Osteocyte (in vitro differentiated cells): ENCODE data around the gene CNKSR3. TPM values are rescaled to one million over a fixed set of nuclear protein-coding genes. Genes with fewer than 3 reads are reported as not detected.
A peak's percentile ranks its signal among the peaks of the same experiment; 100 is the strongest.

Experiments used
- DNase-seq: peaks from one replicate; pipeline ENCODE4 v3.0.0; 2021; ENCODE audit warnings: mixed read lengths; ENCODE audit not compliant: unreplicated experiment; ENCODE audit errors: extremely low spot score
- H3K27ac Mint-ChIP-seq: one replicate; pipeline ENCODE4 v1.8.0; 2021; ENCODE audit warnings: mild to moderate bottlenecking, mixed read lengths; ENCODE audit not compliant: unreplicated experiment
- H3K27me3 Mint-ChIP-seq: one replicate; pipeline ENCODE4 v1.8.0; 2021; ENCODE audit warnings: mixed read lengths; ENCODE audit not compliant: unreplicated experiment
- H3K36me3 Mint-ChIP-seq: one replicate; pipeline ENCODE4 v1.8.0; 2021; ENCODE audit warnings: mixed read lengths; ENCODE audit not compliant: unreplicated experiment
- H3K4me1 Mint-ChIP-seq: one replicate; pipeline ENCODE4 v1.8.0; 2021; ENCODE audit warnings: mixed read lengths; ENCODE audit not compliant: unreplicated experiment
- H3K4me3 Mint-ChIP-seq: one replicate; pipeline ENCODE4 v1.8.0; 2021; ENCODE audit warnings: mild to moderate bottlenecking, moderate library complexity, mixed read lengths; ENCODE audit not compliant: unreplicated experiment
- H3K9me3 Mint-ChIP-seq: one replicate; pipeline ENCODE4 v1.8.0; 2021; ENCODE audit warnings: mixed read lengths; ENCODE audit not compliant: unreplicated experiment
- CTCF ChIP-seq: fragments of 200-600 bp; sonication (generic); IDR thresholded peaks from 2 replicates; pipeline ENCODE4 v1.5.0; 2021; ENCODE audit warnings: antibody characterized with exemption, mild to moderate bottlenecking, moderate library complexity
- total RNA-seq: library from RNA; stranded (reverse); gene quantifications from 2 replicates; pipeline ENCODE4 v1.2.1, GENCODE V29; 2021

CNKSR3 gene
- total RNA-seq, 1 donor from 2014 or later, result 14.6 TPM

GRCh38 chr6:154361476-154361875, 149.0 kb downstream of the CNKSR3 start:
- H3K36me3 Mint-ChIP-seq, result no peaks in the 10 kb centered on the region
- no peak for DNase-seq
- no peak for TF ChIP-seq CTCF
- no peak overlapping the region for H3K27ac Mint-ChIP-seq
- no peaks in the 10 kb centered on the region for H3K4me1 Mint-ChIP-seq
- no peaks in the 10 kb centered on the region for H3K27me3 Mint-ChIP-seq
- no peak overlapping the region for H3K4me3 Mint-ChIP-seq
- no peaks in the 10 kb centered on the region for H3K9me3 Mint-ChIP-seq

- no peaks in the 10 kb centered on the region for H3K4me1 Mint-ChIP-seq
- TF ChIP-seq CTCF, result no peak
- H3K27me3 Mint-ChIP-seq, result no peaks in the 10 kb centered on the region
- H3K9me3 Mint-ChIP-seq, result no peaks in the 10 kb centered on the region
- DNase-seq, result peak; percentile 5
- no peaks in the 10 kb centered on the region for H3K36me3 Mint-ChIP-seq
- H3K27ac Mint-ChIP-seq, result no peak overlapping the region
- H3K4me3 Mint-ChIP-seq, result no peak overlapping the region
Observed at GRCh38 chr6:154360476-154360875, 150.0 kb downstream of the CNKSR3 start.

- H3K9me3 Mint-ChIP-seq, result peaks cover under 1% of the 10 kb centered on the region
- DNase-seq, result peak; percentile 11
- no peaks in the 10 kb centered on the region for H3K4me1 Mint-ChIP-seq
- H3K27ac Mint-ChIP-seq, result no peak overlapping the region
- TF ChIP-seq CTCF, result no peak
- no peak overlapping the region for H3K4me3 Mint-ChIP-seq
- H3K36me3 Mint-ChIP-seq, result no peaks in the 10 kb centered on the region
- H3K27me3 Mint-ChIP-seq, result no peaks in the 10 kb centered on the region
Observed at GRCh38 chr6:154359679-154360078, 150.8 kb downstream of the CNKSR3 start.

- Mint-ChIP-seq H3K9me3 (peaks cover 3% of the 10 kb centered on the region), H3K36me3 (no peaks in the 10 kb centered on the region), H3K27ac (no peak overlapping the region), H3K27me3 (no peaks in the 10 kb centered on the region), H3K4me1 (no peaks in the 10 kb centered on the region), H3K4me3 (no peak overlapping the region)
- no peak for TF ChIP-seq CTCF
- DNase-seq, result peak; percentile 25
Observed at GRCh38 chr6:154359161-154359574, 151.3 kb downstream of the CNKSR3 start.

GRCh38 chr6:154358019-154358545, 152.4 kb downstream of the CNKSR3 start:
- no peaks in the 10 kb centered on the region for H3K27me3 Mint-ChIP-seq
- H3K36me3 Mint-ChIP-seq, result no peaks in the 10 kb centered on the region
- no peak for TF ChIP-seq CTCF
- H3K4me1 Mint-ChIP-seq, result no peaks in the 10 kb centered on the region
- H3K4me3 Mint-ChIP-seq, result no peak overlapping the region
- peaks cover 3% of the 10 kb centered on the region for H3K9me3 Mint-ChIP-seq
- DNase-seq, result peak; percentile 13
- H3K27ac Mint-ChIP-seq, result no peak overlapping the region
